GM20431 (cell line): ENCODE results near the gene ZPLD1.

ENCODE experiments used
- in situ Hi-C: fragments of 300-500 bp; cut with MseI, MboI; formaldehyde crosslinking; loops from one replicate; pipeline ENCODE4 v1.15.0; 2020; ENCODE audit warnings: low sequenced_read_pairs; ENCODE audit not compliant: unreplicated experiment

The ZPLD1 gene

DNA sequence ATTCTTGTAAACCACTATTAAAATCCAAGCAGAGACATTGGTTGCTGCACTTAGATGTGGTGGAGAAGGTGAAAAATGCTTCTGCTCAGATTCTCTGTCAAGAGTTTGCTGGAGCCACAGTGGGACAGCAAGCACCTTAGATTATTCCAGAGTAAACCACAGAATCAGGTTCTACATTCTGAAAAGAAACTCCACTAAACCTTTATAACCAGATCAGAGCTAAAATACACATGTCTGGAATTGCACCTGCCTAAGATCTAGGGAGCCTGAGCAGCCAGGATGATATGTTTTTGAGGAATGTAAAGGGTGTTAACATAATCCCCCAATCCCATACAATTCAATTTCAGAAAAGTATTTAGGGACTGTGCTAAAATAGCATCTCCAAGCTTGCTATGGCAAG is at the start of gene ZPLD1:
TSS of gene ZPLD1 (plus strand) at position 301 of the 400 bp plus-strand sequence. CDS start 3,473 bp downstream, outside the sequence.
- in situ Hi-C loops: no loop called here

DNA sequence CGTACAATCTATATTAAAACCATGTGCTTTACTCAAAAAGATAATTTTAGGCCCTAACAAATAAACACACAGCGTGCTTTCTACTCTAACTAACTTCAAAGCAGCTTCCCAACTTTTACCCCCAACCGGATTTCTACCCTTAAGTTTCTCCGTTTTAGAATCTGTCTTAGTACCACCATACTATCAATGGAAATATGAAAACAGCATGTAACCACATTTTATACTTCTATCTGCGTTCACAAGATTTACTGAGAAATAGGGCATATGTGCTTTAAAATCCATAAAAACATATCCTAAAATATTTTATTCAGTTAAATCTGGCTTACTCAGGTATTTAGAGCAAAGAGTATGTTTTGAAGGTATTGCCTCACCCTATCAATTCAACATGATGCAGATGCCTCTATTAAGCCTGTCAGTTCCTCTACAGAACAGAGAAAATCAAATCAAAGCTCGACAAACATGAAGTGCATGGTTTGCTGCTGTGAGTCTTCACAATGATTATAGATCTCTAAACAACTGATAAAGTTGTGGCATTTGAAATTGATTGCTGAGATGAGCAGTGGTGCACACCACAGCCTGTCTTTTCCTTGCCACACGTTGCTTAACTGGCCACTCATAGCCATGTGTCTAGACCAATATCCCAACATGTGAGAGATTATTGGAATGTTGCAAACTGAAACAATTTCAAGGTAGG is 44.5 kb upstream of the ZPLD1 start:
- in situ Hi-C loops: no loop called here

DNA sequence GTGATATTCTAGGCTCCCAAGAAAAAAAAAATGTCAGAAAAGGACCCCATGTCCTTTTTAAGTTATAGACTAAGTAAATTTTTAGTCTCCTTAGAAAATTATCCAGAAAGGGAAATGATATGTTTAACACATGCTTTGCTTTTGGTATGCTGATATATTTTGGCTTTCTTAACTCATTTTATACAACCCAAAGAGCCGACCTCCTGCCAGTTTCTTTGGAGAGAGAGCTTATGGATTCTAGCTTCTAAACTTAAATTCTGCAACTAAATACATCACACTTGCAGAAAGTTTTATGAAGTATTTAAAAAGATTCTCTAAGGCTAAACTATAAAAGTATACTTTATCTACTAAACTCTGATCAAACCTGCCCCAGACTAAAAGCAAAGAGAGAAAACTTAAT is 43.9 kb upstream of the ZPLD1 start:
- in situ Hi-C loops: no loop called here

DNA sequence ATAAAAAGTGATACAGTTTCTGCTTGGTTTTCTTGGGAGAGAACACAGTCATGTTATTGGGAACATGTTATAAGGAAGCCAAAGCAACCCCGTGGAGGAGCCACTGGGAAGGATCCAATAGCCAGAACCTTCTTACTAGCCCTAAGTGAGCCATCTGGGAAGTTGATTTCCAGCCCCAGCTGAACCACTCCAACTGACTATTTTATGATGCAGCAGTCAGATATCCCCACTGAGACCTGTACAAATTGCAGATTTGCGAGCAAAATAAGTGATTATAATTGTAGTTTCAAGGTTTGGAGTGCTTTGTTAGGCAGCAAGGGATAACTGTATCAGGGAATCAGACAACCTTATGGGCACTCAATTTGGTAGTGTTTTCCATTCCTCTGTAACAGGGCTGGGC is 43.3 kb upstream of the ZPLD1 start:
- in situ Hi-C loops: no loop called here

DNA sequence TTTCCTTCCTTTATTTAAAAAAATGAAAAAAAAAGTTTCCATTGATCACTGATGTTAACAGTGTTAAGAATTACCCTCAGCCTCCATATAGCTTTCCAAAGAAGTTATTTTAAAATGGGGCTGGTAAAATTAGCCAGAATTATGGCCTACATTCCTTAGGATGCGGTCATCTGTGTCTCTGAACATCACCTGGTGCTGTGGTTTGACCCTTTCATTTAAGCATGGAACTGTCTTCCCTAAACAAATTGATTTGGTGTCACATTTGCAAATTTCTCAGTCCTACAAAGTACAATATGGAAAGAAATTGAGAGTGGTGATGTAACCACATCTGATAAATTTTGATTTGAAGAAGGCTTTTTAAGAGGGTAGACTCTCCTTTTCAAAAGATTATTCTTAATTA is 40.3 kb upstream of the ZPLD1 start:
- in situ Hi-C loops: no loop called here

DNA sequence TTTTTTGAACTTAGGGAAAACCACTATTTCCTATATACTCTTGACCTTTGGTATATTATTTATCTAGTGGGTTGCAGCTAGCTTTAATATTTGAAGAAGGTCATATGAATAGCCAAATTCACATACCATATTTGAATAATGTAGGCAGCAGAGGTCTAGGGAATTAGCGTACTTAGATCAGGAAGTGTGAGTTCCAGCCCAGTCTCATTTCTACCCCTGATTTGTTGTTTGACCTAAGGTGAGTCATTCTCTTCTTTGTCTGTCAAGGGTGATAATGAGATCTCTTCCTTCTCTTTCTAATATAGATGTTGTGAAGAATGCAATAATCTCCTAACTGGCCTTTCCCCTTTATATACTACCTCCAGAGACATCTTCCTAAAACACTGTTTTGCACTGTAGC is 36.6 kb upstream of the ZPLD1 start:
- in situ Hi-C loops: no loop called here

DNA sequence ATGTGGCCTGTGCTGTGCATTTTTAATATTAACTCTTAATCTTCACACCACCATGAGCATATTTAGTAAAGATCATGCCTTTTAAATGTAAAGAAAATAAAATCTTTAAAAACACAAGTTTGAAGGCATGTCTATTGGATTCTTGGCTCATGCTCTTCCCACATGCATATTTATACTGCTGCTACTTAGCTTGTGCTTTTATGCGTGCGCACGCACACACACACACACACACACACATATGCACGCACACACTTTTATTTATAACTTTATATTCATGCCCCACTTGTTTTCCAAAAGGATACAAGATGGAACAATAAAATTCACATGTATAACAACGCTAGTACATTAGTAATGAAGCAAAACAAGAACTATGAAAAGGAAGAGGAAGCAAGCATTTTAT is 36.1 kb upstream of the ZPLD1 start:
- in situ Hi-C loops: no loop called here

DNA sequence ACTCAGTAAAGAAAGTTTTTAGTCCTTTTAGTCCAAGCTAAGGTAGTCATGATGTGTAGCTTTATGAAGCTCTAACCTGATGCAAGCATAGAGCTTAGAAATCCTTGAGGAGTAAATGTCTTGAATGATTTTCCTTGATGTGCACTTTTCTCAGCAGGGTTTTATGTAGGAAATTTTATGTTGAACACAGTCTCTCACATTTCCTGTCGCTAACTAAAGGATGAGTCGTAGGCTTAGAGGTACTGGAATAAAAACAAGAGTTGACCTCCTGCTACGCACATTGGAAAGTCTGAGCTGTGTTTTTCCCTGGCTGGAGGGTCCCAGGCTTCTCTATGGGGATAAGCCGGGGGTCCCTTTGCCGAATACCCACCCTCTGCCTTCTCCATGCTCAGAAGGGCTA is 34.7 kb upstream of the ZPLD1 start:
- in situ Hi-C loops: no loop called here

DNA sequence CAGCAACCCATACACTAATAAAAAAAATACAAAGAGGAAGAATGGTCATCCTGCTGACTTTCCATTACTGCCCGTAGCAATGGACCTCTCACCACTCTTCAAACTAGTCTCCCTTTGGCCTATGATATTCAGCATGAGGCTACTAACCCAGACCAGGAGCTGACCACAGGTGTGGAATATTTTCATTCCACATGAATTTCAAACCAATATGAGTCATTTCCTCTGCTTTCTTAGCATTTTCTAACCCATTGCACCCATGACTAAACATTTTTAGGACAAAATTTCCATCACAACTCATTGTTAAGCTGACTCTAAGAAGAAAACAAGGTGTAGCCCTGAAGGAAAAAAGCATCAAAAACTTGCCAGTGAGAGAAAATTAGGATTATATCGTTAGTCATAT is 34.0 kb upstream of the ZPLD1 start:
- in situ Hi-C loops: no loop called here

DNA sequence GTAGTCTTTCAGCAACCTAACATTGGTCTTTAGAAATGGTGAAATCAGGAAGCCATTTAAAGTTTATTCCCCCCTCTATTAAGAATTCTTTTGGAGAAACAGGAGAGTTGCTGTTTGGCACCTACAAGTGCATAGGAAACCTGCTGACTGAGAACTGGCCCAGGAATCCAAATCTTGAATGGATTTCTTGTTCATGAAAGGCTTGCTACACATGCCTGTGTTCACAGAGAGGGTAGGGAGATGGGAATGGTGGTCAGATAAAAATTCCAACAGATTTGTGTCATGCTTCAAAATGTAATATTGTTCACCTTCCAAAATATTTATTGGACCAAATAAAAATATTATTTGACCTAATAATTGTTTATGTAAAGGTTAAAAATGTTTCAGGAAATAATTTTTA is 24.2 kb upstream of the ZPLD1 start:
- in situ Hi-C loops: no loop called here

DNA sequence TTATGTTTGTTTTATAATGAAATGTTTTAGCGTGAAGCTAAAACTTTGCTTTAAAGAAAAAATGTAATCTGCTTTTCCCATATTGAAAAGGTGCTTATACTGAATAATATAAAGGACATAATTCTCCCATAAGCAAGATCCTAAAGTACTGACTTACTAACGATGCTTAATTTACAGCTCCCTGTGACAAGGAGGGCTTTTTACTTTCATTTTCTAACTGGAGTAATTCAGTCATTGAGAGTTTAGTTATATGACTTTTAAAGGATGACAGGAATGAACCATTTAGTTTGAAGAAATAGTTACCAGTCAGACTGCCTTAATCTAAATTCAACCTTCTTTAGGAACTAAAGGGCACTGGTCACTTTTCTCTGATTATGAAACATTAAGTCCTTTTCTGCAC is 19.3 kb upstream of the ZPLD1 start:
- in situ Hi-C loops: no loop called here

DNA sequence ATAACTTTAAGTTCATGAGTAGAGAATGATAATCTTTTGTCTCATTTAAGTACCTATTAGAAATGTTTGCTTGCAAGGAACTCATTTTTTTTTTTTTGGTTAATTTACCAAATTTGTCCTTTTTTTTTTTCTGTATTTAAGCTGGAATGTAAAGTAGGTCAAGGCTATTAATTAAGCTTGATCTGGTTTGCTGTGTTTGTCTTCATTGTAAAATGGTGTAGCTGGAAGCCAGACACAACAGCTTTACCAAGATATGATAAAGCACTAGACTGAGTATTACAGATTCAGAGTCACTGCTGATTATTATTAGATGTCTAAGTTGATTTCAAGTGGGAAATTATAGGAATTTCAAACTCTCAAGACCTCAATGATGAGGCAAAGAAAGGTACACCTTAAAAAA is 15.0 kb upstream of the ZPLD1 start:
- in situ Hi-C loops: no loop called here

DNA sequence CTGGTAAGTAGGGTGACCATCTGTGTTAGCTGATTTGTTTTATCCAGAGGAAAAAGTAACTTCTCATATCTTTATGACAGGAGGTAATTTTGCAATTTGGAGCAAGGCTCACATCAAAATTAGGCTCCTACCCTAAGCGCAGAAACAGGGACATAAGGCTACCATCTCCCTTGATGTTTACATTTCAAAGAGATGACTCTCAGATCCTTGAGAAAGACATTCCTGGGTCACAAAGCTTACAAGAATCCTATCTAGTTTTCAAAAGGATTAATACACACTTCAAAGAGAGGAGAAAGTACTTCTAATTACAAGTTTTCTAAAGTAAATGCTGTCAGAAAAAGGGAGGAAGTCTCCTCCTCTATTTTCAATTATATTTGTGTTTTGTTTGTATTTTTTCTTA is 7.0 kb downstream of the ZPLD1 start:
- in situ Hi-C loops: no loop called here

DNA sequence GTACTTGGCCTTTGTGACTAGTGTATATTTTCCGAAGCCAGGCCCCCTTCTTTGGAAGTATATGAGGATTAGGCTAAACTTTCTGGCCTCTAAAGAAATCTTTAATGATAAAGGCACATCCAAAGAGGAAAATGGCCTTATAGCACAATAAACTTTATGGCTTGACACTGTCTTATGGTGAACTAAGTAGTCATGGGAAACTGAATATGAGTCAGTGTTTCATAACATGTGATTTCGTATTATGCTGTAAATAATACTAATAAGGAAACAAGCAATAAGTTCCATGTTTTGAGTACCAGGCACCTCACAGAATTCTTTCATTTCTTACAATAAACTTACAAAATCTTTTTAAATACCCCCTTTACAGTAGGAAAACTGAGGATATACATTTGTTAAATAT is 8.2 kb downstream of the ZPLD1 start:
- in situ Hi-C loops: no loop called here

DNA sequence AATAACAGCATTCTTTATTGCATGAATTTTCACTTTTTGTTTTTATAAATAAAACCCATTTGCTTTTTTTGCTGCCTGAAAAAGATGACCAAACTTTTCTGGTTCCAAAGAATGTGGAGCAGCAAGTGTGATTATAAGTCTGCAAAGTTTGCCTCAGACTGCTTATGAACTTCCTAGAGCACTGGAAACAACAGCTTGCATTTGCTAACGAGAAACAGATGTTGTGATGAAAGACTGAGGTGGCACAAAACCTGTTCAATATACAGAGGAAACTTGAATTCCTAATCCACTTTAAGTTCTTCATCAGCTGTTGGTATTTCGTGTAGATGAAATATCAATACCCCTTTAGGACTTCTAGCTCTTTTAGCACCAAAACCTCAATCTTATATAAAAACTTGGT is 9.3 kb downstream of the ZPLD1 start:
- in situ Hi-C loops: no loop called here

DNA sequence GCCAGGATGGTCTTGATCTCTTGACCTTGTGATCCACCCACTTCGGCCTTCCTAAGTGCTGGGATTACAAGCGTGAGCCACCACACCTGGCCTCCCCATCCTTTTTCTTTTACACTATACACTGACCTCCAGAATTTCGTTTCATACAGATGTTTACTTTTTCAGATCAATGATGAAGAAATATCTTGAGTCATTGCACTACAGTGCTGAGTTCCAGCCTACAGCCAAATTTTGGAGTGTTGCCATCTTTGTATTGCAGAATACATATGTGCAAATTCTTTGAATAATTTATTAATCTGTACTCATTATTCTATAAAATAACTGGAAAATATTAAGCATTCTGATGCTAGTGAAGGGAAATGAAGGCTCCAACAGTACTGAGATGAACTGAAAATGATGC is 12.5 kb downstream of the ZPLD1 start:
- in situ Hi-C loops: no loop called here

DNA sequence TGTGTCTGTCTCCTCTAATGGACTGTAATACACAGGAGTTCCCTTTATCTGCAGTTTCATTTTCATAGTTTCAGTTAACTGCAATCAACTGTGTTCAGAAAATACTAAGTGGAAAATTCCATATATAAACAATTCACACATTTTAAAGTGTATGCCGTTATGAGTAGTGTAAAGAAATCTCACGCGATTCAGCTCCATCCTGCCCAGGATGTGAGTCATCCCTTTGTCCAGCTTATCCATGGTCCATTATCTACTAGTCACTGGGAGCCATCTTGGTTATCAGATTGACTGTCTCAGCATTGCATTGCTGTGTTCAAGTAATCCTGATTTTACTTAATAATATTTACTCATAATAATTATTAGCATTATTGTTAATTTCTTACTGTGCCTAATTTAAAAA is 14.5 kb downstream of the ZPLD1 start:
- in situ Hi-C loops: no loop called here

DNA sequence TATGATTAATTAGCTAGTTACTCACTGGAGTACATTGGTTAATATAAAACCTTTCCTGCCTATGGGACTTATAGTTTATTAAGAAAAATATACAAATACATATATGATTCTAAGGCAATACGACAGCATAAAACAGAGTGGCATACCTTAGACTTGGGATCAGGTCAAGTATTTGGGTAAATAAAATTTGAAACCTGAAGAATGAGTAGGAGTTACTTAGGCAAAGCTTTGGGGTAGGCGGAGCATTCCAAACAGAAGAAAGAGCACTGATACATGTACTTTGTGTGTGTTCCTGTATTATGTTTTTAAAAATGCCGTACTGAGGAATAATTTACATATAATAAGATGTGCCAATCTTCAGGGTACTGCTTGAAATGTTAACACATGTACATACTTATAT is 15.1 kb downstream of the ZPLD1 start:
- in situ Hi-C loops: no loop called here

DNA sequence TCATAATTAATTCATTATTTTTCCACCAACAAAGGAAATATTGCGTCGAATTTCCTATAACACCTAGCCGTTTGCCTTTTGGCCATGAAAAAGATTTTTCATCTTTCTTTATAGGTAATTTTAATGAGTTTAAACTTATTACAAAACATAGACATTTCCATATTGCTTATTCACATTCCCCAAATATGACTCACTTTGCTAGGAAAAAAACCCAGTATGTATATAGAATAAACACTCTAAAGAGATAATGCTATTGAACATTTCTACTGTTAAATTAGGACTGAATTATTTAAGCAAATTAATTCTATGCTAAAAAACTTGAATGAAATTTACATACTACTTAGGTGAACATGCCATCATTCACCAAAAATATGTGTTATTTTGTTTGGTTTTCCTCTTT is 16.2 kb downstream of the ZPLD1 start:
- in situ Hi-C loops: no loop called here

DNA sequence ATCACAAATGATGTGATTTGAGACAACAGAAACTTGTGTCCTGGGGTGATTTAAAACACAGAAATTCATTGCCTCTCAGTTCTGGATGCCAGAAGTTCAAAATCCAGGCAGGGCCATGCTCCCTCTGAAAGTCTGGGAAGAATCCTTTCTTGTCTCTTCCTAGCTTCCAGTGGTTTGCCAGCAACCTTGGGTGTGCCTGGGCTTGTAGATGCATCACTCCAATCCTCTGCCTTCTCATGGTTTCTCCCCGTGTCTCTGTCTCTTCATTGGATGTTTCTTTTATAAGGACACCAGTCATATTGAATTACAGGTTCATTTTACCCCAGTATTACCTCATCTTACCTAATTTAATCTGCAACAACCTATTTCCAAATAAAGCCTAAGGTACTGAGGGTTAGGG is 16.7 kb downstream of the ZPLD1 start:
- in situ Hi-C loops: no loop called here

DNA sequence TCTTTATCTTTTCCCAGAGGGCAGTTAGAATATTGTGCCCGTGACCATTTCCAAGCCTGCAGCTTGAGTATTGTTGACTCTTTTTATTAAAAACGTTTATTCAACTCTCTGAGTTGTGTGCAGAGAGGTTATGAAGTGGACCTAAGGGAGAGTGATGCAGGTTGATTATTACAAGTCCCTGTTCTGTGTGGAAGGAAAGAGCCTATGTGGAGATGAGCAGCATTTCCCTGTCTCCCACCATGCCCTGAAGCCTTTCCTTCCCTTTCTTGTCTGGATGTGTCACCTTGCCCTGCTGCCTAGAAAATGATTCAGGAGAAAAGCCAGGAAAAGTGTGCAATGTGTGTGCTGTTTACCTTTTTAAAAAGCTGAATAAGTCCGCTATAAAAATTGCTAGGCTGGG is 19.4 kb downstream of the ZPLD1 start:
- in situ Hi-C loops: no loop called here

DNA sequence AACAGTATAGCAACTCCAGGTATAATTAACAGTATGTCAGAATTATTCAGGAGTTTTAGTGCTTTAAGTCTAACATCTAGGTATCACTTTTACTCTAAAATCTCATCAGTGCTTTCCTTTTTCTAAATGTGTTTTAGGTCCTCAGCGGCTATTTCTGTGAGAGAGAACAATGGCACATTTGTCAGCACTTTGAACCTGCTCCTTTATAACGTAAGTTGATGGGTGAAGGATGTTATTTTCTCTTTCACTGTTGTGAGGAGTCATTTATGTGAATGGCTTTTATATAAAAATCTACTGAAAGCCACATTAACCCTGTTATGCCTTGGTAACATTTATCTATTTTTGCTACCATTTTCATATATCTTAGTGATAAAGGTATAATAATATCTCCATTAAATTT is 22.8 kb downstream of the ZPLD1 start:
- in situ Hi-C loops: no loop called here

DNA sequence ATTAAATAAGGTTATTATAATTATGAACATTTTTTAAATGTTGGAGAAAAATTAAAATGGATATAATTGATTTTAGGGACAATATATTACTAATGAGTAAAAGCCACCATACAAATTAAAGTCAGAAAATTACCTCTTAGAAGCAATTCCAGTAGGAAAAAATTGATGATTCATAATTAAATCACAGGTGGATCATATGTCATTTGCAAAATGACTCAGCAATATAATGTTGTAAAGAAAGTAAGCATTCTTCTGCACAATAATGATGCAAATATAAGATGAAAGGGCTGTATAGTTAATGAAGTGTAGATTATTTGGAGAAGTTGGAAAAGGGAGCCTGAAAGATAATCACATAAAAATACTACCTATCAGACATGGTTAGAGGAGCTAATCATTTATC is 25.8 kb downstream of the ZPLD1 start:
- in situ Hi-C loops: no loop called here
